ENCODE results near the gene RALA.

The RALA gene

DNA sequence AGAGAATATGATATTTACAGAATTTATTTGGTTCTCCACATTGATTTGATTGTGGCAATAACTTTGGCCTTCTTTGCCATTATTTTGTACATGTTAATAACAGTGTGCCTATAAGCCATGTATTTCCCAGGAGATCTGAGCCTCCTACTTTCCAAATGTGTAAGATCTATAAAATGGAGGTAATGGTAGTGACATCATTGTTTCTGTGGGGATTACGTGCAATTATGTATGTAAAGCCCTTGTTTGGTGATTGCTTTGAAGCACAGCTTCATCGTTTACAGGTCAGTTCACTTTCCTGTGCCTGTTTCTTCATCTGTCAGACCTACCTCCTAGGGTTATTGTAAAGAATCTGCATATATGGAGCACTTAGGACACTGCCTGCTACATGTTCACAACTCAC is 39.8 kb upstream of the RALA start:
- DNase-seq (ENCODE audit: low spot score), result no peak
- in situ Hi-C loops (cut with MboI; ENCODE audit: low sequenced_read_pairs, unreplicated experiment), result loop anchor here (5.0 to 25.0 kb wide), 2 partner anchors 159 to 479 kb away; no protein-coding TSS in a partner anchor
- TF ChIP-seq, protein P1, sequence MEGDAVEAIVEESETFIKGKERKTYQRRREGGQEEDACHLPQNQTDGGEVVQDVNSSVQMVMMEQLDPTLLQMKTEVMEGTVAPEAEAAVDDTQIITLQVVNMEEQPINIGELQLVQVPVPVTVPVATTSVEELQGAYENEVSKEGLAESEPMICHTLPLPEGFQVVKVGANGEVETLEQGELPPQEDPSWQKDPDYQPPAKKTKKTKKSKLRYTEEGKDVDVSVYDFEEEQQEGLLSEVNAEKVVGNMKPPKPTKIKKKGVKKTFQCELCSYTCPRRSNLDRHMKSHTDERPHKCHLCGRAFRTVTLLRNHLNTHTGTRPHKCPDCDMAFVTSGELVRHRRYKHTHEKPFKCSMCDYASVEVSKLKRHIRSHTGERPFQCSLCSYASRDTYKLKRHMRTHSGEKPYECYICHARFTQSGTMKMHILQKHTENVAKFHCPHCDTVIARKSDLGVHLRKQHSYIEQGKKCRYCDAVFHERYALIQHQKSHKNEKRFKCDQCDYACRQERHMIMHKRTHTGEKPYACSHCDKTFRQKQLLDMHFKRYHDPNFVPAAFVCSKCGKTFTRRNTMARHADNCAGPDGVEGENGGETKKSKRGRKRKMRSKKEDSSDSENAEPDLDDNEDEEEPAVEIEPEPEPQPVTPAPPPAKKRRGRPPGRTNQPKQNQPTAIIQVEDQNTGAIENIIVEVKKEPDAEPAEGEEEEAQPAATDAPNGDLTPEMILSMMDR (IDR thresholded peaks at IDR 0.05; ENCODE audit: borderline replicate concordance, control extremely low read depth, extremely low read depth, insufficient read depth, missing control alignments), result no peak

DNA sequence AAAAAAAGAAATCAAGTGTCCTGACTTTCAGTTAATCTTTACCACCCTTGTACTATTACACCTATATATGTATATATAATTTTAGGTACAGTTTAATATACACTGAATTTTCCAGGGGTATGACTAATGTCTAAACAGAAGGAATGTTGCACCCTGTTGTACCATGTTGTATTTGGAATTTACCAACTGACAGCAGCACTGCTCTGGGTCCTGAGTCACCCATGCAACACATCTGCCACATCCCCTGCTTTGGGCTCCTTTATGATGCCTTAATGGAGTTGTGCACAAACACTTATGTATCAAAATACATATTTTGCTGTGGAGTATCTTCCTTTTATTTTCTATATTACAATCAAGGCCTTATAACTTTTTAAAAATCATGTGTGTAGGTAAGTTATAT is 36.0 kb upstream of the RALA start:
- TF ChIP-seq, protein P1 (IDR thresholded peaks at IDR 0.05; ENCODE audit: borderline replicate concordance, control extremely low read depth, extremely low read depth, insufficient read depth, missing control alignments), result no peak
- DNase-seq (ENCODE audit: low spot score), result no peak
- in situ Hi-C loops (cut with MboI; ENCODE audit: low sequenced_read_pairs, unreplicated experiment), result loop anchor here (25.0 kb wide), 1 partner anchor 475 kb away; no protein-coding TSS in a partner anchor

- in situ Hi-C loops (cut with MboI; ENCODE audit: low sequenced_read_pairs, unreplicated experiment), result loop anchor here (25.0 kb wide), 1 partner anchor 474 kb away; no protein-coding TSS in a partner anchor
- no peak for DNase-seq (ENCODE audit: low spot score)
- TF ChIP-seq, protein P1 (IDR thresholded peaks at IDR 0.05; ENCODE audit: borderline replicate concordance, control extremely low read depth, extremely low read depth, insufficient read depth, missing control alignments), result no peak
Observed at GRCh38 chr7:39588416-39588815, 35.0 kb upstream of the RALA start.

GRCh38 chr7:39589323-39590111 is 33.9 kb upstream of the RALA start:
- peak; percentile 57 for DNase-seq (ENCODE audit: low spot score)
- TF ChIP-seq, protein P1 (IDR thresholded peaks at IDR 0.05; ENCODE audit: borderline replicate concordance, control extremely low read depth, extremely low read depth, insufficient read depth, missing control alignments), result no peak
- in situ Hi-C loops (cut with MboI; ENCODE audit: low sequenced_read_pairs, unreplicated experiment), result loop anchor here (25.0 kb wide), 1 partner anchor 473 kb away; no protein-coding TSS in a partner anchor

- TF ChIP-seq, protein P1 (IDR thresholded peaks at IDR 0.05; ENCODE audit: borderline replicate concordance, control extremely low read depth, extremely low read depth, insufficient read depth, missing control alignments), result no peak
- no peak for DNase-seq (ENCODE audit: low spot score)
- in situ Hi-C loops (cut with MboI; ENCODE audit: low sequenced_read_pairs, unreplicated experiment), result loop anchor here (25.0 kb wide), 1 partner anchor 470 kb away; no protein-coding TSS in a partner anchor
Observed at GRCh38 chr7:39592586-39592985, 30.8 kb upstream of the RALA start.

GRCh38 chr7:39594988-39595620 is 28.3 kb upstream of the RALA start:
- TF ChIP-seq, protein P1 (IDR thresholded peaks at IDR 0.05; ENCODE audit: borderline replicate concordance, control extremely low read depth, extremely low read depth, insufficient read depth, missing control alignments), result no peak
- no peak for DNase-seq (ENCODE audit: low spot score)
- in situ Hi-C loops (cut with MboI; ENCODE audit: low sequenced_read_pairs, unreplicated experiment), result loop anchor here (25.0 kb wide), 1 partner anchor 467 kb away; no protein-coding TSS in a partner anchor

Data from GM13976 (cell line).